ENCODE measurements around the gene MAG. TPM values are rescaled to one million over a fixed set of nuclear protein-coding genes. Genes with fewer than 3 reads are reported as not detected.
A peak's percentile ranks its signal among the peaks of the same experiment; 100 is the strongest.

Gene MAG
- total RNA-seq, 2 donors from 2014 or later: not detected

DNA sequence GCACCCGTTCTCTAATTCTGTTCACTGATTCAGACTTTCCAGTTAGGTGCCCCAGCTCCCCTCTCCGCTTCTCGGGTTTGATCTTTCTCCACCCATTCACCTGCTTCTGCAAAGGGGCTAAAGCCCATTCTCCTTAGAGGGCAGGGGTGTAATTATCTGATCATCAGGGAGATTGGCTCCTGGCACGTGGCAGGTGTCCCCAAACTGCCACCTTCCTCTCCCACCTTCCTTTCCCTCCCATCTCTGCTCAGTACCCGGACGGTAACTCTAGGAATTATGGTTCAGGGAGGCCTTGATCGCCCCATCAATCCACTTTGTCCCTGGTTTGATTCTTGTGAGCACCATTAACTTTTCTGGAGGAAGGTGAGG is 56.0 kb downstream of the MAG start:
- Histone ChIP-seq H3K9ac (ENCODE audit: extremely low read depth, low read length, poor library complexity, severe bottlenecking) (no peak overlapping the region), H3K4me3 (ENCODE audit: low read length) (no peak overlapping the region)

GRCh38 chr19:35348911-35349611 is 57.1 kb downstream of the MAG start:
- Mint-ChIP-seq H3K36me3 (ENCODE audit: low read depth) (no peaks in the 10 kb centered on the region), H3K27ac (no peak overlapping the region), H3K4me1 (peaks cover 8% of the 10 kb centered on the region), H3K4me3 (no peak overlapping the region), H3K9me3 (no peaks in the 10 kb centered on the region), H3K27me3 (ENCODE audit: insufficient read depth) (peaks cover 8% of the 10 kb centered on the region)
- Histone ChIP-seq H3K36me3 (ENCODE audit: control insufficient read depth, insufficient read depth, low read length) (no peaks in the 10 kb centered on the region), H3K4me3 (ENCODE audit: low read length) (no peak overlapping the region), H3K27ac (ENCODE audit: low read depth, low read length) (no peak overlapping the region), H3K27me3 (ENCODE audit: control insufficient read depth, insufficient read depth, low read length, poor library complexity, severe bottlenecking) (no peaks in the 10 kb centered on the region), H3K4me1 (ENCODE audit: control insufficient read depth, insufficient read depth, low read length) (no peaks in the 10 kb centered on the region), H3K9ac (ENCODE audit: extremely low read depth, low read length, poor library complexity, severe bottlenecking) (no peak overlapping the region), H3K9me3 (ENCODE audit: control insufficient read depth, low read length) (no peaks in the 10 kb centered on the region)
- TF ChIP-seq, protein P1, sequence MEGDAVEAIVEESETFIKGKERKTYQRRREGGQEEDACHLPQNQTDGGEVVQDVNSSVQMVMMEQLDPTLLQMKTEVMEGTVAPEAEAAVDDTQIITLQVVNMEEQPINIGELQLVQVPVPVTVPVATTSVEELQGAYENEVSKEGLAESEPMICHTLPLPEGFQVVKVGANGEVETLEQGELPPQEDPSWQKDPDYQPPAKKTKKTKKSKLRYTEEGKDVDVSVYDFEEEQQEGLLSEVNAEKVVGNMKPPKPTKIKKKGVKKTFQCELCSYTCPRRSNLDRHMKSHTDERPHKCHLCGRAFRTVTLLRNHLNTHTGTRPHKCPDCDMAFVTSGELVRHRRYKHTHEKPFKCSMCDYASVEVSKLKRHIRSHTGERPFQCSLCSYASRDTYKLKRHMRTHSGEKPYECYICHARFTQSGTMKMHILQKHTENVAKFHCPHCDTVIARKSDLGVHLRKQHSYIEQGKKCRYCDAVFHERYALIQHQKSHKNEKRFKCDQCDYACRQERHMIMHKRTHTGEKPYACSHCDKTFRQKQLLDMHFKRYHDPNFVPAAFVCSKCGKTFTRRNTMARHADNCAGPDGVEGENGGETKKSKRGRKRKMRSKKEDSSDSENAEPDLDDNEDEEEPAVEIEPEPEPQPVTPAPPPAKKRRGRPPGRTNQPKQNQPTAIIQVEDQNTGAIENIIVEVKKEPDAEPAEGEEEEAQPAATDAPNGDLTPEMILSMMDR (conservative IDR thresholded peaks at IDR 0.05): no peak
- DNase-seq: peak; percentile 53
- WGBS, 2 experiments (ENCODE audit: insufficient coverage in 1 of 2, insufficient read length in 1 of 2): 74 to 91% methylated on average over 9 to 18 of the region's 18 CpGs

More for the DNA sequence above, 56.0 kb downstream of the MAG start:
- H3K4me1 Mint-ChIP-seq: peaks cover 8% of the 10 kb centered on the region
- H3K36me3 Mint-ChIP-seq (ENCODE audit: low read depth): no peaks in the 10 kb centered on the region
- TF ChIP-seq, protein P1 (conservative IDR thresholded peaks at IDR 0.05): no peak
- no peak overlapping the region for H3K4me3 Mint-ChIP-seq
- peaks cover 8% of the 10 kb centered on the region for H3K27me3 Mint-ChIP-seq (ENCODE audit: insufficient read depth)
- peak; percentile 16 for DNase-seq
- H3K9me3 ChIP-seq (ENCODE audit: control insufficient read depth, low read length): no peaks in the 10 kb centered on the region
- no peaks in the 10 kb centered on the region for H3K4me1 ChIP-seq (ENCODE audit: control insufficient read depth, insufficient read depth, low read length)
- H3K27ac ChIP-seq (ENCODE audit: low read depth, low read length): no peak overlapping the region
- H3K36me3 ChIP-seq (ENCODE audit: control insufficient read depth, insufficient read depth, low read length): no peaks in the 10 kb centered on the region
- no peaks in the 10 kb centered on the region for H3K27me3 ChIP-seq (ENCODE audit: control insufficient read depth, insufficient read depth, low read length, poor library complexity, severe bottlenecking)
- 91 to 95% methylated on average over 2 to 7 of the region's 7 CpGs for WGBS, 2 experiments (ENCODE audit: insufficient coverage in 1 of 2, insufficient read length in 1 of 2)
- no peak overlapping the region for H3K27ac Mint-ChIP-seq
- H3K9me3 Mint-ChIP-seq: no peaks in the 10 kb centered on the region

- Histone ChIP-seq H3K27ac (ENCODE audit: low read depth, low read length) (no peak overlapping the region), H3K9ac (ENCODE audit: extremely low read depth, low read length, poor library complexity, severe bottlenecking) (no peak overlapping the region), H3K36me3 (ENCODE audit: control insufficient read depth, insufficient read depth, low read length) (no peaks in the 10 kb centered on the region), H3K4me1 (ENCODE audit: control insufficient read depth, insufficient read depth, low read length) (no peaks in the 10 kb centered on the region), H3K4me3 (ENCODE audit: low read length) (no peak overlapping the region), H3K9me3 (ENCODE audit: control insufficient read depth, low read length) (no peaks in the 10 kb centered on the region), H3K27me3 (ENCODE audit: control insufficient read depth, insufficient read depth, low read length, poor library complexity, severe bottlenecking) (no peaks in the 10 kb centered on the region)
- WGBS, 2 experiments (ENCODE audit: insufficient coverage in 1 of 2, insufficient read length in 1 of 2): 90 to 95% methylated on average over 9 to 17 of the region's 17 CpGs
- H3K9me3 Mint-ChIP-seq: no peaks in the 10 kb centered on the region
- H3K27me3 Mint-ChIP-seq (ENCODE audit: insufficient read depth): peaks cover 8% of the 10 kb centered on the region
- peaks cover 8% of the 10 kb centered on the region for H3K4me1 Mint-ChIP-seq
- H3K4me3 Mint-ChIP-seq: no peak overlapping the region
- peak; percentile 33 for DNase-seq
- no peaks in the 10 kb centered on the region for H3K36me3 Mint-ChIP-seq (ENCODE audit: low read depth)
- TF ChIP-seq, protein P1 (conservative IDR thresholded peaks at IDR 0.05): no peak
- no peak overlapping the region for H3K27ac Mint-ChIP-seq
These were observed 57.9 kb downstream of the MAG start for GRCh38 chr19:35349614-35350521.

Data from endodermal cell (in vitro differentiated cells).